Measurements from ENCODE around the gene RALY.

- TF ChIP-seq FOXK2 (IDR thresholded peaks at IDR 0.05) (no peak), BHLHE40 (IDR thresholded peaks at IDR 0.05; ENCODE audit: borderline replicate concordance) (no peak), ELF4 (IDR thresholded peaks at IDR 0.05) (no peak), LEF1 (IDR thresholded peaks at IDR 0.05; ENCODE audit: borderline replicate concordance) (no peak), TARDBP (IDR thresholded peaks at IDR 0.05) (no peak), FOXM1 (IDR thresholded peaks at IDR 0.05; ENCODE audit: borderline replicate concordance) (no peak), ARNT (IDR thresholded peaks at IDR 0.05) (no peak), FOXA1 (IDR thresholded peaks at IDR 0.05) (no peak), HDGF (IDR thresholded peaks at IDR 0.05; ENCODE audit: borderline replicate concordance) (no peak), ZNF384 (IDR thresholded peaks at IDR 0.05) (no peak), SP1 (IDR thresholded peaks at IDR 0.05) (no peak), CTBP1 (IDR thresholded peaks at IDR 0.05; ENCODE audit: borderline replicate concordance) (no peak)
Measured at GRCh38 chr20:34023937-34024722, 30.4 kb downstream of the RALY start.
